Activated CD4-positive, alpha-beta T cell treated with anti-CD3 and anti-CD28 coated beads for 36 hours (primary cell): Measurements from ENCODE around the gene EHHADH. TPM values are rescaled to one million over a fixed set of nuclear protein-coding genes. Genes with fewer than 3 reads are reported as not detected.

ENCODE experiments used
- microRNA-seq: library from miRNA; unstranded; fragments of <30 nt; microRNA quantifications from one replicate; pipeline ENCODE4 v1.2.0, GENCODE V29; 2021; ENCODE audit warnings: borderline replicate concordance
- total RNA-seq, 2 experiments: library from RNA; stranded (reverse); gene quantifications; one replicate each; pipeline ENCODE4 v1.2.3, GENCODE V29; 2021

EHHADH gene
- total RNA-seq, 2 experiments from 2014 or later = 2.7 to 3.3 TPM

Small RNAs within 50 kb of the gene (microRNA-seq; reads per million reads assigned to microRNA genes)
- not detected for gene MIR5588

Other genes starting within 250 kb of the EHHADH start
- under 1 TPM in 1 of 2 experiments, not detected in 1; 0.04 TPM for gene C3orf70, start 101.0 kb downstream of the EHHADH start, total RNA-seq
- 10 to 100 TPM; 14.3 to 17.6 TPM for gene MAP3K13, start 109.1 kb upstream of the EHHADH start, total RNA-seq
- gene TMEM41A, start 245.0 kb upstream of the EHHADH start, total RNA-seq = 10 to 100 TPM; 19.6 to 21.6 TPM